Measurements from ENCODE around the gene INCA1.

The INCA1 gene

GRCh38 chr17:4972322-4972721 lies 25.0 kb downstream of the INCA1 start:
- in situ Hi-C loops (cut with MboI; ENCODE audit: low sequenced_read_pairs): no loop called here

GRCh38 chr17:4971826-4972225 lies 25.5 kb downstream of the INCA1 start:
- in situ Hi-C loops (cut with MboI; ENCODE audit: low sequenced_read_pairs): no loop called here

GRCh38 chr17:4970273-4970672 lies 27.0 kb downstream of the INCA1 start:
- in situ Hi-C loops (cut with MboI; ENCODE audit: low sequenced_read_pairs): no loop called here

GRCh38 chr17:4969551-4970173 lies 27.7 kb downstream of the INCA1 start:
- in situ Hi-C loops (cut with MboI; ENCODE audit: low sequenced_read_pairs): no loop called here

GRCh38 chr17:4969047-4969550 lies 28.2 kb downstream of the INCA1 start:
- in situ Hi-C loops (cut with MboI; ENCODE audit: low sequenced_read_pairs): no loop called here

- in situ Hi-C loops (cut with MboI; ENCODE audit: low sequenced_read_pairs): no loop called here
These were observed 28.8 kb downstream of the INCA1 start for GRCh38 chr17:4968486-4969046.

GRCh38 chr17:4967539-4968485 lies 29.5 kb downstream of the INCA1 start, which contains the start of gene SPAG7:
Gene SPAG7, minus strand, starts transcription at chr17:4967817. Its CDS starts 13 bp downstream, at chr17:4967804.
- in situ Hi-C loops (cut with MboI; ENCODE audit: low sequenced_read_pairs): no loop called here

GRCh38 chr17:4966844-4967538 lies 30.3 kb downstream of the INCA1 start:
- in situ Hi-C loops (cut with MboI; ENCODE audit: low sequenced_read_pairs): no loop called here

GRCh38 chr17:4965311-4965986 lies 31.9 kb downstream of the INCA1 start:
- in situ Hi-C loops (cut with MboI; ENCODE audit: low sequenced_read_pairs): no loop called here

- in situ Hi-C loops (cut with MboI; ENCODE audit: low sequenced_read_pairs): no loop called here
These were observed 36.9 kb downstream of the INCA1 start for GRCh38 chr17:4960279-4960922.

- in situ Hi-C loops (cut with MboI; ENCODE audit: low sequenced_read_pairs): no loop called here
These were observed 37.9 kb downstream of the INCA1 start for GRCh38 chr17:4959261-4959965.

GRCh38 chr17:4958102-4958501 lies 39.2 kb downstream of the INCA1 start:
- in situ Hi-C loops (cut with MboI; ENCODE audit: low sequenced_read_pairs): no loop called here

- in situ Hi-C loops (cut with MboI; ENCODE audit: low sequenced_read_pairs): no loop called here
These were observed 40.7 kb downstream of the INCA1 start for GRCh38 chr17:4956493-4957061.

- in situ Hi-C loops (cut with MboI; ENCODE audit: low sequenced_read_pairs): no loop called here
These were observed 42.2 kb downstream of the INCA1 start for GRCh38 chr17:4955091-4955490.

GRCh38 chr17:4953451-4953961 lies 43.8 kb downstream of the INCA1 start:
- in situ Hi-C loops (cut with MboI; ENCODE audit: low sequenced_read_pairs): no loop called here

- in situ Hi-C loops (cut with MboI; ENCODE audit: low sequenced_read_pairs): no loop called here
These were observed 45.8 kb downstream of the INCA1 start for GRCh38 chr17:4951486-4951885.

- in situ Hi-C loops (cut with MboI; ENCODE audit: low sequenced_read_pairs): no loop called here
These were observed 46.5 kb downstream of the INCA1 start, which contains the start of gene ENO3 for GRCh38 chr17:4950746-4951204. Gene ENO3, plus strand, starts transcription at chr17:4951119. Its CDS starts 711 bp downstream, at chr17:4951830.

GRCh38 chr17:4950075-4950745 lies 47.1 kb downstream of the INCA1 start:
- in situ Hi-C loops (cut with MboI; ENCODE audit: low sequenced_read_pairs): no loop called here
